Mucosa of rectum (tissue), 2 donors: ENCODE data around the gene CDH11.

Source experiments
- H3K27ac ChIP-seq, 2 donors: one replicate each; pipeline ENCODE4 v1.7.0; 2013; ENCODE audit warnings: inconsistent platforms in 2 of 2, low read depth in 2 of 2, low read length in 2 of 2
- H3K27me3 ChIP-seq, 2 donors: one replicate each; pipeline ENCODE4 v1.7.0; 2013; ENCODE audit warnings: low read length in 2 of 2; ENCODE audit not compliant: control insufficient read depth in 2 of 2, insufficient read depth in 2 of 2
- H3K36me3 ChIP-seq, 2 donors: one replicate each; pipeline ENCODE4 v1.7.0; 2013; ENCODE audit warnings: low read length in 2 of 2; ENCODE audit not compliant: control insufficient read depth in 2 of 2, insufficient read depth in 2 of 2
- H3K4me1 ChIP-seq, 2 donors: one replicate each; pipeline ENCODE4 v1.7.0; 2013; ENCODE audit warnings: low read length in 2 of 2, mild to moderate bottlenecking in 1 of 2; ENCODE audit not compliant: control insufficient read depth in 2 of 2, insufficient read depth in 2 of 2
- H3K4me3 ChIP-seq, 2 donors: one replicate each; pipeline ENCODE4 v1.7.0; 2013; ENCODE audit warnings: low read length in 2 of 2
- H3K9ac ChIP-seq, 2 donors: one replicate each; pipeline ENCODE4 v1.7.0; 2013; ENCODE audit warnings: low read length in 2 of 2, low read depth in 1 of 2, mild to moderate bottlenecking in 1 of 2
- H3K9me3 ChIP-seq, 2 donors: one replicate each; pipeline ENCODE4 v1.7.0; 2013; ENCODE audit warnings: low read length in 2 of 2; ENCODE audit not compliant: control insufficient read depth in 2 of 2
- donor health status: healthy.
- donor health status: Normal muscosa, but diverticular disease.

Gene CDH11

GRCh38 chr16:65121870-65122723 lies at the start of gene CDH11:
Gene CDH11 (minus strand): TSS chr16:65122063. CDS start chr16:65004869, 117,194 bp downstream.
- Histone ChIP-seq H3K4me3 (peak within 1 kb of the TSS; percentile 65 to 73), H3K9me3 (no peaks in the 10 kb centered on the region), H3K27me3 (peaks cover 6 to 21% of the 10 kb centered on the region in 2 donors), H3K9ac (peak within 1 kb of the TSS; percentile 48 to 71), H3K36me3 (no peaks in the 10 kb centered on the region), H3K27ac (peak within 1 kb of the TSS; percentile 81), H3K4me1 (peaks cover 15 to 17% of the 10 kb centered on the region in 2 donors)

- Histone ChIP-seq H3K4me1 (no peaks in the 10 kb centered on the region), H3K4me3 (no peak overlapping the region), H3K27ac (no peak overlapping the region), H3K9ac (no peak overlapping the region), H3K36me3 (no peaks in the 10 kb centered on the region), H3K27me3 (no peaks in the 10 kb centered on the region), H3K9me3 (no peaks in the 10 kb centered on the region)
Measured at GRCh38 chr16:65154321-65154720, 32.5 kb upstream of the CDH11 start.

- H3K4me1 ChIP-seq, result no peaks in the 10 kb centered on the region
- no peaks in the 10 kb centered on the region for H3K9me3 ChIP-seq
- H3K27me3 ChIP-seq, result no peaks in the 10 kb centered on the region
- no peaks in the 10 kb centered on the region for H3K36me3 ChIP-seq
- H3K27ac ChIP-seq, result no peak overlapping the region
- no peak overlapping the region for H3K9ac ChIP-seq
- no peak overlapping the region for H3K4me3 ChIP-seq
Measured at GRCh38 chr16:65153365-65154105, 31.7 kb upstream of the CDH11 start.

- H3K27me3 ChIP-seq, result no peaks in the 10 kb centered on the region
- no peak overlapping the region for H3K4me3 ChIP-seq
- no peaks in the 10 kb centered on the region for H3K9me3 ChIP-seq
- no peaks in the 10 kb centered on the region for H3K4me1 ChIP-seq
- H3K27ac ChIP-seq, result no peak overlapping the region
- no peaks in the 10 kb centered on the region for H3K36me3 ChIP-seq
- no peak overlapping the region for H3K9ac ChIP-seq
Measured at GRCh38 chr16:65148804-65149203, 26.9 kb upstream of the CDH11 start.

GRCh38 chr16:65142276-65142675 lies 20.4 kb upstream of the CDH11 start:
- Histone ChIP-seq H3K4me1 (no peaks in the 10 kb centered on the region), H3K36me3 (no peaks in the 10 kb centered on the region), H3K9me3 (no peaks in the 10 kb centered on the region), H3K9ac (no peak overlapping the region), H3K27me3 (no peaks in the 10 kb centered on the region), H3K27ac (no peak overlapping the region), H3K4me3 (no peak overlapping the region)

- Histone ChIP-seq H3K4me1 (no peaks in the 10 kb centered on the region), H3K27me3 (no peaks in the 10 kb centered on the region), H3K9me3 (no peaks in the 10 kb centered on the region), H3K4me3 (no peak overlapping the region), H3K36me3 (no peaks in the 10 kb centered on the region), H3K27ac (no peak overlapping the region), H3K9ac (no peak overlapping the region)
Measured at GRCh38 chr16:65136681-65137080, 14.8 kb upstream of the CDH11 start.

GRCh38 chr16:65126845-65127624 lies 5.2 kb upstream of the CDH11 start:
- no peaks in the 10 kb centered on the region for H3K36me3 ChIP-seq
- H3K9me3 ChIP-seq, result no peaks in the 10 kb centered on the region
- H3K4me1 ChIP-seq, result peaks cover 15 to 17% of the 10 kb centered on the region in 2 donors
- peaks cover 4 to 16% of the 10 kb centered on the region in 2 donors for H3K27me3 ChIP-seq
- H3K27ac ChIP-seq, result no peak overlapping the region
- no peak overlapping the region for H3K9ac ChIP-seq
- H3K4me3 ChIP-seq, result no peak overlapping the region

- H3K9ac ChIP-seq, result no peak overlapping the region
- H3K4me1 ChIP-seq, result peaks cover 15 to 17% of the 10 kb centered on the region in 2 donors
- H3K4me3 ChIP-seq, result no peak overlapping the region
- no peaks in the 10 kb centered on the region for H3K9me3 ChIP-seq
- no peaks in the 10 kb centered on the region for H3K36me3 ChIP-seq
- peaks cover 6 to 16% of the 10 kb centered on the region in 2 donors for H3K27me3 ChIP-seq
- H3K27ac ChIP-seq, result peak overlapping the region in 1 of 2 donors; percentile 27
Measured at GRCh38 chr16:65125871-65126270, 4.0 kb upstream of the CDH11 start.

GRCh38 chr16:65125322-65125721 lies 3.5 kb upstream of the CDH11 start:
- Histone ChIP-seq H3K27ac (no peak overlapping the region), H3K9ac (no peak overlapping the region), H3K36me3 (no peaks in the 10 kb centered on the region), H3K9me3 (no peaks in the 10 kb centered on the region), H3K4me3 (no peak overlapping the region), H3K27me3 (peaks cover 6 to 16% of the 10 kb centered on the region in 2 donors), H3K4me1 (peaks cover 15 to 17% of the 10 kb centered on the region in 2 donors)
